Mesenteric fat pad (tissue), 1 donor: Measurements from ENCODE around the gene SNX27. TPM values are rescaled to one million over a fixed set of nuclear protein-coding genes. Genes with fewer than 3 reads are reported as not detected.
"Not testable (repeated sequence)": the region's sequence is repeated elsewhere in the genome, so short reads cannot be mapped to it uniquely, and the experiment has no call there.

ENCODE experiments used
- DNase-seq: peaks from one replicate; pipeline ENCODE4 v3.0.0-alpha.2; 2020; ENCODE audit warnings: low spot score
- total RNA-seq: library from RNA; stranded (reverse); fragmentation: NEBNext Ultra II Directional; extraction: Animal tissue kit (Norgen Biotek cat#: 25700); gene quantifications from one replicate; pipeline ENCODE4 v1.2.1, GENCODE V29; 2021
- donor health status: DM: yes; HTN: yes; CAD: no.

Gene SNX27
- total RNA-seq, 1 donor from 2014 or later = 40.4 TPM

GRCh38 chr1:151602550-151602949 lies 9.3 kb upstream of the SNX27 start:
- DNase-seq = not testable (repeated sequence)

- no peak for DNase-seq
Observed at GRCh38 chr1:151604291-151604690, 7.6 kb upstream of the SNX27 start.

DNA sequence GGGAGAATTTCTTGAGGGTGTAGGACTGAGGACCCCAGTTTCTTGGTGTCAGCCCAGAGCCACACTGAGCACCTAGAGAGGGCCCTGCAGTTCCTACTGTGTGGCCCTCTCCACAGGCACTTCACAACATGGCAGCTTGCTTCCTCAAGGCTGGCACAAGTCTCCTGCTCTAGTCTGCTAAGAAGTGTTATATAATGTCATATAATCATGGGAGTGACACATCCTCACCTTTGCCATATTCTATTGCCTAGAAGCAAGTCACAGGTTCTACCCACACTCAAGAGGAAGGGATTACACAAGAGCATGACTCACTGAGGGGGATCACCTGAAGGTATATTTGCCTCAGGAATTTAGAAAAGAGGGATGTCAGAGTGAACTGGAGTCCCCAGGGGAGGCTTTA lies 5.5 kb upstream of the SNX27 start:
- no peak for DNase-seq

DNA sequence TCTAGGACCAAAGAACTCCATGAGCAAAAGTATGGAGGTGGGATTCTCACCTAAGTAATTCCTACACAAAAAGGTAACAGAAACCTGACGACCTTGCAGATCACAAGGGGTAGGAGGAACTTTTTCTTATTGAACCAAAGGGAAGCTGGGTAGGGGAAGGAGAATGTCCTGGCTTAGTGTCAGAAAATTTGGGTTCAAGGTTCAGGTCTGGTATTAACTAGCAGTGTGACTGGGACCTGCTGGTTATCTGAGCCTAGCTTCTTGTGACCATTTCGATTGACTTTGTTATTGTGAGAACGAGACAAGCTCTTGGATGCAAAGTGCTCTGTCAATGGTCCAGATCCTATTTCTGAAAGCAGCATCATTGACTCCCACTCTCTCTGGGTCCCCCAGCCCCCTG lies 5.0 kb upstream of the SNX27 start:
- DNase-seq = no peak

DNA sequence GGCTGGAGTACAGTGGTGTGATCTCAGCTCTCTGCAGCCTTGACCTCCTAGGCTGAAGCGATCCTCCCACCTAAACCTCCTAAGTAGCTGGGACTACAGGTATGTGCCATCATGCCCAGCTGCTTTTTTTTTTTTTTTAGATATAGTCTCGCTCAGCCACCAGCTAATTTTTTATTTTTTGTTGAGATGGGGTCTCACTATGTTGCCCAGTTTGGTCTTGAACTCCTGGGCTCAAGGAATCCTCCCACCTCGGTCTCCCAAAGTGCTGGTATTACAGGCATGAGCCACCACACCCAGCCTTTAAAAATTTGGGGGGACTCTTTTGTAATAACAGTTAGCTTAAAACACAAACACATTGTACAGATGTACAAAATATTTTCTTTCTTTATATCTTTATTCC lies 1.7 kb upstream of the SNX27 start:
- no peak for DNase-seq

DNA sequence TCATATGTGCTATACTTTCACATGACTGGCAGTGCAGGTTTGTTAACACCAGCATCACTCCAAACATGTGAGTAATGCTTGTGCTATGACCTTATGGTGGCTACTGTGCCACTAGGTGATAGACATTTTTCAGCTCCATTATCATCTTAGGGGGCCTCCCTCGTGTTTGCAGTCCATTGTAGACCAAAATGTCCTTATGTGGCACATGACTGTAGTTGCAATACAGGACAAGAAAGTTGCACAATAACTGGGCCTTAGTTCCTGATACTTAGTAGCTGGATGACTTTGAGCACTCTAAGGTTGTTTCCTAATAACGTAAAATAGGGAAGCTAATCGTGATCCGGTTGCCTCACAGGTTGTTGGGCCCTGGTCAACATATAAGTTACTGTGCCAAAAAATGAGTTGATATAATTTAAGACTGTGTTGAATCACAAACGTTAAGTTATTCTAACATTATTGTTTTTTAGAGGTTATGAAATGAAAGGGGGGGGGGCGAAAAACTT lies 511 bp upstream of the SNX27 start:
- DNase-seq = no peak

DNA sequence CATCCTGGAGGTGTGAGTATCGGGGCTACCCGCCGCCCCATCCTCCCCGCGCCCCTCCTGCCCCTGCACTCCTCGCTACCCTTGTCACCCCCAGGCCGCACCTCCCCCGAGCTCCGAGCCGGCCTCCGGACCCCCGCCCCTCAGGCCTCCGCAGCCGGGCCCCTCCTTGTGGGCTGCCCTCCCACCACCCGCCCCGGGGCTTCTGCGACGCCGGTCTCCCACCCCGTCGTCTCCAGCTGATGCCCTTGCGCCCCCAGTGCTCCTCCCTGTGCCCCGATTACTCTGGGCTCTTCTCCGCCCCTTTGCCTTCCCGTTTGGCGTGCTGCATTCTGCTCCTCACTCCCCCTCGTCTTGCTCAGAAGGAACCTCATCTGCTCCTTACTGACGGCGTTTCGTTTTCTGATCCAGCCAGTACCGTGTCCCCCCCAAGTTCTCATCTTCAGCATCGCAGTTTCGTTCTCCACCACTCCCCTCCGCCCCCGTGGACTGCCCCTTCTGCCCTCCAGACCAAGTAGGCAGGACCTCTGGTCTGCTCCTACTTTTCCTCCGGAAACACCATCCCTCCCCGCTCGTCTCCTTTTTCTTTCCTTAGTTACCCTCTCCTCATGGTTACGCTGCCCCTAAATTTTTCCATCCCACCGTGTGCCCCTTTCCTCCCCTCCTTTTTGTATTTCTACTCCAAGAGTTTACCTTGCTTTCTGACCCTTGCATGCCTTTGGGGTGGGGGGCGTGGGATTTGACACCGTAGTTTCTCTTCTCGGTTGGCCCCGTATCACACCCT lies 841 bp downstream of the SNX27 start:
- DNase-seq = peak; percentile 90

DNA sequence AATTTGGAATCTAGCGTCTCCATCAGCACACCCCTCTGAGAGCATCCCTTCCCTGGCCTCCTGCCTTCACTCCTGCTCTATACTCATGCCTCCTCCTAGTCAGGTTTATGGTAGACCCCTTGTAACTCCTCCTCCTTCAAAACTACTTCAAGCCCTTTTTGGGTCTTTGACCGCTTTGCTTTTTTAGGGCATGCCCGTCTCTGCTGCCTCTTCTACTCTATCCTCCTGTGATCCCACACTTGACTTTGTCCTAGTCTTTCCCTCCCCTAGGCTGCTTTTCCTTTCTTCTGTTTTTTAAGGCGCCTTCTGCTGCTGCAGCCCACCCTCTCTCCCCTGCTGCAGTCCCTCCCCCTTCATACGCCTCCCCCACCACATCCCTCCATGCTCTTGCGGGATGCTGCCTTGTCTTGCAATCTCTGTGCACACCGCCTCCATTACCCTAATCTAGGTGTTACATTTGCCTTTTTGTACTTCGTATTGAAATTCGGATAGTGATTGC lies 1.5 kb downstream of the SNX27 start:
- no peak for DNase-seq

- no peak for DNase-seq
Observed at GRCh38 chr1:151615711-151616504, 4.1 kb downstream of the SNX27 start.

DNA sequence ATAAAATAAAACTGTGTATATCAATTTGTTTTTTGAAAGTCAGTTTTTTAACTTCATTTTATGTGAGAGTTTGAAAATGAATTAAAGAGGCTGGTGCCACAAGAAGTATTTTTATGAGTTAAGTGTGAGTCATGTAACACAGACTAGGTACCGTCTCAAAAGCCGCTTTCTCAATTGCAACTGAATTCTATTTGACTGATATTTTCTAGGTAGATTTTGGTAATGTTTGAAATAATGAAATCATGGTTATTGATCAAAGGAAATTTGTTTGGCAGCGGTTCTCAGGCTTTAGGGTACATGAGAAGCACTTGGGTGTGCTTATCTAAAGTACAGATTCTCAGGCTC lies 4.6 kb downstream of the SNX27 start:
- DNase-seq = no peak

DNA sequence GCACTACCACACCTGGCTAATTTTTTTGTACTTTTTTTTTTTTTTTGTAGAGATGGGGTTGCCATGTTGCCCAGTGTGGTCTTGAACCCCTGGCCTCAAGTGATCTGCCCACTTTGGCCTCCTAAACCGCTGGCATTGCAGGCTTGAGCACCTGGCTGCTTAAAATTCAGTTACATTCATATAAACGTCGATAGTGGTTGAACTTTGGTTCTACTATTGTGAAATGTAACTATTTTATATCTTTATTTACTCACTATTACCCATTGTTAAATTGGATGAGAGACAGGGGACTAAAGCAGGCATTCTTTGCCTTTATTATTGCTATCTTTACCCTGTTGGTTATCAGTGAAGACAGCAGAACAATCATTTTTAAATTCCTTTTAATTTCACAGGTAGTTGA lies 6.2 kb downstream of the SNX27 start:
- no peak for DNase-seq

DNA sequence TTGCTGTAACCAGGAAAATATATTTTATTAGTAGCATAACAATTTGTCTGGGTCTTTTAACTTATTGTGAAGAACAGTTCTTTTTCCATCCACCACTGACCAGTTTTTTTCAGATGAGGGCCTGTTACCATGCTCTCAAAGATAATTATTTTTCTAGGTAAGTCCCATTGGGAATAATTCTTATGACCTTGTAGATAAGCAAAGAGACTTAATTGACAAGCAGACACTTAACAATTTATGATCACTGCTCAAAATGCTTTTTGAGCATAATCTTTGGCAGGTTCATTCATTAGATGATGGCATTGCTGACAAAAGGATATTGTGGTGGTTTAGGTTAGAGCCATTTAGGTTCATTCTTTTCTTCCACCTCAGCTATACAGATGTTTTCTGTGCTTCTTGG lies 6.6 kb downstream of the SNX27 start:
- no peak for DNase-seq

- DNase-seq = not testable (repeated sequence)
Observed at GRCh38 chr1:151618996-151619395, 7.1 kb downstream of the SNX27 start.

GRCh38 chr1:151619489-151620093 lies 7.7 kb downstream of the SNX27 start:
- no peak for DNase-seq

- DNase-seq = no peak
Observed at GRCh38 chr1:151620286-151620685, 8.4 kb downstream of the SNX27 start.

GRCh38 chr1:151621351-151621750 lies 9.5 kb downstream of the SNX27 start:
- DNase-seq = no peak

- DNase-seq = no peak
Observed at GRCh38 chr1:151624783-151625182, 12.9 kb downstream of the SNX27 start.

GRCh38 chr1:151626740-151627334 lies 15.0 kb downstream of the SNX27 start:
- no peak for DNase-seq

DNA sequence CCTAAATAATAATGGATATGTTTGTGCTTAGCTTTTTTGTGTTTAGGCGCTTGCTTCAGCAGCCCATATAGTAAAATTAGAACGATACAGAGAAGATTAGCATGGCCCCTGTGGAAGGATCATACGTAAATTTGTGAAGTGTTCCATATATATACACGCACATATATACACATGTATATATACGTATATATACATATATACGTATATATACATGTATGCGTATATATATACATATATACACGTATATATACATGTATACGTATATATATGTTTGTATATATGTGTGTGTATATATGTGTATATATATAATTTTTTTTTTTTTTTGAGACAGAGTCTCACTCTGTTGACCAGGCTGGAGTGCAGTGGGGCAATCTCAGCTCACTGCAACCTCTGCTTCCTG lies 17.4 kb downstream of the SNX27 start:
- no peak for DNase-seq

- DNase-seq = no peak
Observed at GRCh38 chr1:151635479-151636072, 23.7 kb downstream of the SNX27 start.
